CD1c-positive myeloid dendritic cell (primary cell): ENCODE measurements around the gene FGF13.

Experiments
- DNase-seq: peaks from one replicate; pipeline ENCODE4 v3.0.0-alpha.2; 2016; ENCODE audit errors: extremely low spot score

FGF13 gene

DNA sequence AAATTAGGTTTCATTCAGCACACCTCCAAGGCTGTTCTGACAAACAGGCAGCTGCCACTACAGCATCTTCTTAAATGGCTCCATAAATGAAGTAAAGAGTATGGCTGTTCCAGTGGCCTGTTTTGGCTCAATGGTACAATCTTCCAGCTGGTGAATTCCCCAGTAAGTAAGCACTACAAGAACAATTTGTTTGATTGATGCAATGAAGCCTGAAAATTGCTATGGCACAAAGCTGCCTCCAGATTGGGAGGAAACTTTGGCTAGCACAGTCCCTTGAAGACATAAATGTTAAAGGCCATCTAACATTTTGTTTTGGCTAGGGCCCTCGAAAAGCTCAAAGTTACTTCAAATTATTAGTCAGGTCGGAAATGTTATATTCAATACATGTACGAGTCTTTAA lies 47.5 kb downstream of the FGF13 start:
- no peak for DNase-seq

DNA sequence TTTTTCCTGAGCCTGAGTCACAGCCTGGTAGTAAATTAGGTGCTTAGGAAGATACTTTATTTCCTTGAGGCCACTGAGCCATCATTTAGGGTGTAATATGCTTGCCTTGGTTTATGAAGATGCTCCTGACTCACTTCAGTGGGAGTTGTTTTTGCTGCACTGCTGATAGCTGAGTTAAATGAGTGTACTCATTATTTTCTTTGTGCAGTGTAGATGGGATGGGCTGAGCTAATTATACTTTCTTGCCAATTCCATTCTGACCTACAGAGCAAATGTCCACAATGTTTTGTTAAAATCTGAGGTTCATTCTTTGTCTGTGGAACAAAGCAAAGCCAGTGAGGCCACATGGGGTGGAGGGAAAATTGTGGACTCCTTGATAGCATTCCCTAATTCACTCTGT lies 60.0 kb downstream of the FGF13 start:
- no peak for DNase-seq

DNA sequence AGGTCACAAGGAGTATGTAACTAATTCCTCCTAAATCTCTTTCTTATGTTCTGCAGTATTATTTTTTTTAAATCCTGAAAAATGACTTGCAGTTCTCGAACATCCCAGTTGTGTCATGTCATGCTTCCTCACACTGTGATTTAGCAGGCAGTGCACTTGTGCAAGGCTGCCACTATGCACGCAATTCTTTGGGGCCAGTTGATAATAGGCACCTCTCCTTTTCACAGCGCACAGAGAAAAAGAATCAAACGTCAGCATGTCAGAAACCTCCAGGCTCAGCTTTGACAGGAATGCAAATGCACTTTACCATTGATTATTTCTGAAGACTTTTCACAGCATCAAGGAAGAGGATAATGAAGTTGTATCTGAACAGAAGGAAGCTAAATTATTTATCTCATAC lies 62.9 kb downstream of the FGF13 start:
- DNase-seq = no peak

DNA sequence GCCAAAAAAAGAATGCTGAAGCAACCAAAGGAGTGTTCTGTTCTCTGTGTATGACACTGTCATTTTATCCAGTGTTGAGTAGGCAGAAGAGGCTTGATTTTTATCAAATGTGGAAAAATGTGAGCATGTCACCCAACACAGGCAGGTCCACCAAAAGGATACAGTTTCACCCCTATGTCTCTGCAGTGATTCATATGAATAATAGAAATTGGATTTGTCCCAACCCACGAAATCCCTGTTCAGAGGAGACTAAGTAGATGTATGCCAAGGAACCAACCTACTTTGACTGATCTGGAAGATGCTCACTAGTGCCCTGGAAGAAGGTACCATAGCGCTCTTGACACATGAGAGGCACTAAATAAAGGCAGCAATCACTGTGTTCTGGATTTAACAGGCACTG lies 72.5 kb downstream of the FGF13 start:
- no peak for DNase-seq
